Brain pericyte (primary cell): ENCODE results near the gene DUS4L.

Experiments used
- DNase-seq: peaks from one replicate; pipeline ENCODE4 v3.0.0-alpha.2; 2012; ENCODE audit warnings: low read depth, low spot score

The DUS4L gene

DNA sequence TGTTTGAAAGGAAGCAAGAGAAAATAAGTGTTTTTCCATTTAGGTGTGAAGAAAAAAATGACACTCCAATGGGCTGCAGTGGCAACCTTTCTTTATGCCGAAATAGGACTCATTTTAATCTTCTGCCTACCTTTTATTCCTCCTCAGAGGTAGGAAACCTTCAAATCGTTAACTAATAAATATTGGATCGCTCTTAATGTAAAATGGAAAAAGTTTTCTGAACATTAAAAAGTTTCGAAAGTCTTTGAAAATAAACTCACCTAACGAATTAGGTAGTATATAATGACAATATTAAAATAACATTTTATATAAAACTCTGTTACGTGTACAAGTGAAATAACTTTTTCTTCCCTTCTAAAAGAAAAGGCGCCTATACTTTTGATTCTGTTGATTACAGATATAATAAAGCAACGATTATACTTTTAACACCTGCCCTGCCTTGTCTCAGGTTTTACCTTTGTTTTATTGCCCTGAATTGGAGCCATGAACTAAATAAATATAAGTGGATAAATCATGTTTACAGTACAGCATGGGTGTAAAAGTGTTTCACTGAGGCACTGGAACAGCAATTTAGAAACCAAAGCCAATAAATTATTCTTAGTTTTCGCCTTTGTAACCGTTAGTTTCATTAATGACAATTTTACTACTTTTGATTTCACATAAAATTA, 17.1 kb downstream of the DUS4L start:
- DNase-seq = no peak

DNA sequence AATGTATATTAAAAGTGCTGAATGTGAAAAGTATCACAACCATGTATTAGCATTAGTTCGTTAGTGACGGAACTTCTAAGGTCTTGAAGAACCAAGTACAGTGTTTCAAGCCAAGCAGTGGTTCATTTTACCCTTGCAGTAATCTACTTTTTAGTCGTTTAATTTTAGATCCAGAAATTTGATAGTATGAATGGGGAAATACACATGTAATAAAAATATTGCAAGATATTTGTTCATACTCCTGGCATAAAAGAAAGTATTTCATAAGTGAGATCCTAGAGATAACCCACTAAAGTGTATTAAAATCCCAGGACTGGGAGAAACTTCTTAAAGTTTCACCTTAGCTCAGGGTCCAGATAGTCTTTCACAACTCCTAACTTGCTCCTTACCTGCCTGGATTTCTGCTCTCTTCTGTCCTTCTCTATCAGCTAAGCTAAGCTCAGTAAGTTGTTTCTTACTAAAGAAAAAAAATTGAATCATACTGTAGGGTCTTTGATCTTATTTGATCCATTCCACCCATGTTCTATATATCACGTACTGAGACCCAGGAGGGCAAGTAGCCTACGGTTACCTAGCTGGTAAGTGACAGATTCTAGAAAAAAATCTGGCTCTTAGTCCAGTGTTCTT, 17.7 kb downstream of the DUS4L start:
- DNase-seq = no peak

- no peak for DNase-seq
Observed at GRCh38 chr7:107582875-107583274, 19.1 kb downstream of the DUS4L start.

DNA sequence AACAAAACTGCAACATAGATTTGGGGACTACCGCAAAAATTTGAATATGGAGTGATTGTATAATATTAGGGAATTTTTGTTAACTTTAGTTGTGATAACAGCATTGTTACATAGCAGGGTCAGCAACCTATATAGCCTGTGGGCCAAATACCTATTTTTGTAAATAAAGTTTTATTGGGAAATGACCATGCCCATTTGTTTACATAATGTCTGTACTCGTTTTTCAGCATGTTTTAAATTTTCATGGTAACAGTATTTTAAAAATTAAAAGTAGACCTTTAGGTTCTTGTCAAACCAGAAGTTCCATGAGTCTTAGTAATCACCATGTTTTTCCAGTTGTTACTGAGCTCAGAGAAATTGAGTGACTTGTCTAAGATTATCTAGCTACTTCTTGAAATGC, 20.9 kb downstream of the DUS4L start:
- DNase-seq = no peak

DNA sequence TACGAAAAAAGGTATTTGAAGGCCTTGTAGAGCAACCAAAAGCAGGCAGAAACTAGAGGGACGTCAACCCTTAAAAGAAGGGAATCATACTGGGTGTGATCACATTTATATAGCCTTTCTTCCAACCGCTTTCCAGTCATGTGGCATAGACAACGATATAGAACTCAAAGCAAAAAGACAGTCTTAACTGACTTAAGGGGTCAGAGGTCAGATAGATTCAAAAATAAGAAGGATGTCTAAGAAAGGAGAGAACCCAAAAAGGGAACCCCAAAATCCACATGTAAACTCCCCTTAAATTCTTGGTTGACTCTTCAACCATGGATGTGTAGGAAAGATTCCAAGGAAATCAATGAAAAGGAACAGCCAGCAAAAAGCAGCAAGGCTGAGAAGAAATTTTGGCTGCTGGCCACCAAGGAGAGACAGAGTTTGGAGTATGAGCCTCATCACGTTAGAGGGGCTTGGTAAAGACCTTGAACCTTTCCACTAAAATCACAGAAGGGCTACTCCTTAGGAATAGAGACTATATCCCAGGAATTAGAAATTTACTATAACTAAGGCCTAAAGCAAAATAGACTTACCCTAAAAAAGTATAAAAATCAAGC, 24.9 kb downstream of the DUS4L start:
- no peak for DNase-seq

DNA sequence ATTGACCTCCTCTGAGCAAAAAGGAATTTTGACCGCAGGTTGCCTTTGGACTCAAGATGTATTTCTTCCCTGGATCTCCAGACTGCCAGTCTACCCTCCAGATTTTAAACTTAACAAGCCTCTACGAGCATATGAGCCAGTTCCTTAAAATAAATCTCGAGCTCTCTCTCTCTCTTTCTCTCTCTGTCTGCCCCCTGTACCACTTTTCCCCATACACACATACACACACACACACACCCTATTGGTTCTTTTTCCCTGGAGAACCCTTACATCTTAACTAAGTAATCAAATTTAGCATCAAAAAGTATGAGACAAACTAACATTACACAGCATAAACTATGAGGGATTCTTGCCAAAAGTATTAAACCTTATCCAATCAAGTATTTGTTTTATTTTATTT, 27.6 kb downstream of the DUS4L start:
- no peak for DNase-seq

DNA sequence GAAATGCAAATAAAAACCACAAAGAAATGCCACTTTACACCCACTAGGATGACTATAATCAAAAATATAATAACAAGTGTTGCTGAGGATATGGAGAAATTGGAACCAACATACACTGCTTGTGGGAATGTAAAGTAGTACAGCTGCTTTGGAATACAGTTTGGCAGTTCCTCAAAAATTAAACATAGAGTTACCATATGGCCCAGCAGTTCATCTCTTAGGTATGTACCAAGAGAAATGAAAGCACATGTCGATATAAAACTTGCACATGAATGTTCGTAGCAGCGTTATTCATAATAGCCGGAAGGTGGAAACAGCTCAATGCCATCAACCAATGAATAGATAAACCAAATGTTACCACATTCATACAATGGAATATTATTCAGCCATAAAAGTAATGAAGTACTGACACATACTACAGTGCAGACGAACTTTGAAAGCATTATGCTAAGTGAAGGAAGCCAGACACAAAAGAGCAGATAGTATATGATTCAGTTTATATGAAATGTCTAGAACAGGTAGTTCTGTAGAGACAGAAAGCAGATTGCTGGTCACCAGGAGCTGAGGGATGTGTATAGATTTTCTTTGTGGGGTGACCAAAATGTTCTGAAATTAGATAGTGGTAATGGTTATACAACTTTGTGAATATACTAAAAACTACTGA, 28.7 kb downstream of the DUS4L start:
- no peak for DNase-seq

DNA sequence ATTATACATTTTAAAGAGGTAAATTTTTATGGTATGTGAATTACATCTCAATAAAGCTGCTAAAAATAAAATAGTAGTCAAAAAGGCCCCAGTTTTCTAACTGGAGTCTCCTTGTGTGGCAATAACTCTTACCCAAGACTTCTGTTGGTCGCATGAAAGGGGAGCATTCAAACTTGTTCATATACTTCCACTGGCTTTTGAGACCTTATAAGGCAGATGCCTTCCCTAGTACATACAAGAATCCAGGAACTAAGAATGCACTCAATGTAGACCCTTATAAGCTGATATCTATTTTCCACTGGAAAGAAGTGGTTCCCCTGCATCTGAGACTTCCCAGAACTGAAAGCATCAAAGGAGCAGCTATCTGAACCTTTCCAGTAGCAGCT, 29.2 kb downstream of the DUS4L start:
- DNase-seq = no peak

DNA sequence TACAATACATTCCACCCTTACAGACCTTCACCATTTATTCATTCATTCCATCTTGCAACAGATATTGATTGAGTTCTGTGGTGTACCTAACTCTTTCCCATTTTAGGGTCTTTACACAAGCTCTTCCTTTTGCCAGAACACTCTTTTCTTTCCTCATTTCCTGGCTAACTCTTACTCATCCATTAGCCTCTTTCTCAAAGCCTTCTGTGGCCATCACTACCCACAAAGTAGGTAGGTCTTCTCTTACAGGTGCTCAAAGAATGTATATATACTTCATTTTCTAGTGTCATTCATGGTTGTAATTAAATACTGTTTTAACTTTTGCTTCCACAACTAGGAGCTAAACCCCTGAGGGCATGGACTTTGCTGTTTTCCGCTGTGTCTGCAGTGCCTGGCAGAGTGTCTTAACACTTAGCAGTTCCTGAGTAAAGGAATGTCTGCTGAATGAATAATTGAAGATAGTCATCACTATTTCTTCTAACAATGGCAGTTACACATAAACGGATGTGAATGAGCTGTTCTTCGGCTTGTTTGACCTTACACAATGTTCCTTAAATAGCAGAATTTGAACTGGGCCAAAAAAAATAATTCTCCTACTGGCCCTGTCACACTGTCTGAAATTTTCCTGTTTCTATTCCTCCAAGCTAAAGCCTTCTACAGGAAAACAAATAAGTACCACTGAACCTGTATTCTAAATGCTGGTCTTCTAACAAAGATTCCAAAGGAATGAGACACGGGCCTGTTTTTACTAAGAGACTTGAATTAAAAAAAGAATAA, 31.4 kb downstream of the DUS4L start:
- peak; percentile 20 for DNase-seq

DNA sequence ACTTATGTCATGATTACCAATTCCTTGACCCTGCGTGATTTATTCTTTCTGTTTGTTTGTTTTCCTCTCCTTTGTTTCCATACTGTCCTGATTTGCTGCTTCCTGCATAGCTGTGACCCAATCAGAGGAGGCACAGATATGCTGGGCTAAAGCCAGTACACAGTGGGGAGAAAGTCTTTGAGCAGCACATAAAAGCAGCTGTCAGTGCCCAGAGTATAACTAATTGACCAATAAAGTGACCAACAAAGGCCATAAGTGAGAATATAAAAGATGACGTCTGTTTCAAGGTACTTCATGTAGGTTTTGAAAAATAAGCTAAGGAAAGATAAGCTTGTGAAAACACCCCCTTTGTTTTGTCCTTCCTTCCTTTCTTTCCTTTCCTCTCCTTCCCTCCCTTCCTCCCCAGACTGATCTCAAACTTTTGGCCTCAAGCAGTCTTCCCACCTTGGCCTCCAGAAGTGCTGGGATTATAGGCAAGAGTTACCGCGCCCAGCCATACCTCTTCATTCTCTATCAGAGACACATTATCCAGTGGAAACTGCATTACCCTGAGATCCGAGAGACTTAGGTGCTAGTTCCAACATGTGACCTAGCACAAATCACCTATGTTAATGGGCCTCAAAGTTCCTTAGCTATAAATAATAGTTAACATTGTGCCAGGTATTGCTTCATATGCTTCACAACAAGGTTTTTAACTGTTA, 33.3 kb downstream of the DUS4L start:
- peak; percentile 5 for DNase-seq

GRCh38 chr7:107597582-107597916, 33.8 kb downstream of the DUS4L start:
- no peak for DNase-seq

DNA sequence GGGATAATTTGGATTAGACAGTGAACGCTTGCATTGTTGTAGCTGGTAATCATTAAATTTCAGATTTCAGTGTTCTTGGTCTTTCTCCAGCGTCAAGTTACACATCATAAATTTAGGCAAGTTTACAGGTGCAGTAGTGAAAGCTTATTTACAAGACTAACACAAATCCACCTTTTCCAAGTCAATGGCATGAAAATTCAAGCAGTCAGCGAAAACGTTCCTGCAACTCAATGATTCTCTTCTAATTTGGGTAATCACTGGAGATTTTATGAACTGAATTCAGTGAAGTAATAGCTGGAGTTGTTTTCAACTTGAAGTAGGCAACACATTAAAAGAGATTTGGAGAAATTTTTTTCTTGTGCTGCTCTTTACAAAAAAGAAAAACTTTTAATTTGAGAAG, 34.2 kb downstream of the DUS4L start:
- no peak for DNase-seq

DNA sequence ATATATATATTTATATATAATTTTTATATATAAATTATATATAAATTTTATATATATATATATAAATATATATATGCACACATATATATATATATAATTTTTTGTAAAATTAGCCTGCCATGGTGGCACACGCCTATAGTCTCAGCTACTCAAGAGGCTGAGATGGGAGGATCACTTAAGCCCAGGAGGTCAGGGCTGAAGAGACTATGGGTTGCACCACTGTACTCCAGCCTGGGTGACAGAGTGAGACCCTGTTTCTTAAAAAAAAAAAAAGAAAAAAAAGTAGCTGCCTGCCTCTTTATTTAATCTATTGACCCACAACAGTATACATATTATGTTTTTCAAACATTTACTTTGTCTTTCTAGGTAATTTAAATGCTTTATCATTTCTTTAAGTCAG, 35.5 kb downstream of the DUS4L start:
- DNase-seq = no peak

DNA sequence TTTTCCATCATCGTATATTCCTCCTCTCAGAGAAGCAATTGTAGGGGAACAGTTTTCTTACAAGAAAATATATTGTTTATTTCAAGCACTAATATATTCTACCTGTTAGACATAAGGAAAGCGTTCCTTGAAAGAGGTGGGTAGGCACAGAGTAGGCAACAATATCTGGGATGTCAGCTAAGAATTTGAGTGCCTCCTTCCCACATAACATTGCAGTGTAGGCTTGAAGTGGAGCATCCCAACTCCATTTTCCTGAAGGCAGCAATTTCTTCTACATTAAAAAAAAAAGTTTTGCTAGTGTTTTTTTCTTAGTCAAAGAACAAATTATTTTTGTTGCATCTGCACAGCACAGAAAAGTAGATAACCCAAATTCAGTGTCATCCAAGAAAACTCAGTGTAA, 37.0 kb downstream of the DUS4L start:
- no peak for DNase-seq

- no peak for DNase-seq
Observed at GRCh38 chr7:107605218-107605815, 41.5 kb downstream of the DUS4L start.

DNA sequence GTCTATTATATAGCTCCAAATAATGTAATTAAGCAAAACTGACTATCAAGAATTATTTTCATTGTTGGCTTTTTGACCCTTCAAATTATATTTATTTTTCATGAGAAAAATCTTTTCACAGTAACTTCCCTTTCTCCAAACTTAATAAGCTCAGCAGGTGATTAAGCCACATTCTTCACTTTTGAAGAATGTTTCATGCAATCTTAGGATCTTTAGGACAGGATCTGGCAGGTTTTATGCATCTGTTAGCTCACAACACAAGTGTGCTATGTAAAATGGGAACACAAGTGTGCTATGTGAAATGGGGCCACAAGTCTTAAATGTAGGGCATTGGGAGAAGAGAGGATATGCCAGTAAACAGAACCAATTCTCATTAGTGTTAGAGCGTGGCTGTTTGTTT, 42.5 kb downstream of the DUS4L start:
- DNase-seq = no peak

- DNase-seq = no peak
Observed at GRCh38 chr7:107609811-107610261, 46.1 kb downstream of the DUS4L start.

DNA sequence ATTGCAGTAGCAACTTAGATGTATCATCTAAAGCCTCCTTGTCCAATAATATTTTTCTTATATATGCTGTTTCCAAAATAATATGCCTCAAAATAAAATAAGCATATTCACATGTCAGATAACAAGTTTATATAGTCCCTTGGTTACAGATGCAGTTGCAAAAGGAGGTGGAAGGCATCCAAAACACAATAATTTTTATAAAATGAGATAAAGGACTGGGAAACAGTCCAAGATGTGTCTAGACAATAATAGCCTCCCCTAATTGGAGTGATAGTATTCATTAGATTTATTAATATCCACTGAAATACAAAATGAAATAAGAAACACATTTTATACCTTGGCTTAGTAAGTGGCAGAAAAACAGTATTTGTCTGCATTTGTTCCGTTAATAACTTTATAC, 46.6 kb downstream of the DUS4L start:
- DNase-seq = no peak

GRCh38 chr7:107613439-107613838, 49.7 kb downstream of the DUS4L start:
- DNase-seq = no peak

- DNase-seq = no peak
Observed at GRCh38 chr7:107613948-107614347, 50.2 kb downstream of the DUS4L start.

GRCh38 chr7:107614425-107614824, 50.7 kb downstream of the DUS4L start:
- DNase-seq = no peak
